Adipocyte (in vitro differentiated cells): Measurements from ENCODE around the gene ABCF1.
"Not testable (repeated sequence)": the region's sequence is repeated elsewhere in the genome, so short reads cannot be mapped to it uniquely, and the experiment has no call there.

Experiments used
- DNase-seq: peaks from one replicate; pipeline ENCODE4 v3.0.0-alpha.2; 2015; ENCODE audit warnings: low read depth
- H3K27me3 ChIP-seq: replicated peaks from 2 replicates; pipeline ENCODE4 v1.7.0; 2013; ENCODE audit warnings: mild to moderate bottlenecking, low read length, moderate library complexity; ENCODE audit not compliant: control insufficient read depth, insufficient read depth
- H3K36me3 ChIP-seq: 2 replicates; pipeline ENCODE4 v1.7.0; 2013; ENCODE audit warnings: low read length, mild to moderate bottlenecking, moderate library complexity; ENCODE audit not compliant: control insufficient read depth, insufficient read depth, severe bottlenecking
- H3K4me1 ChIP-seq: 2 replicates; pipeline ENCODE4 v1.7.0; 2013; ENCODE audit warnings: mild to moderate bottlenecking, low read length, moderate library complexity; ENCODE audit not compliant: control insufficient read depth, insufficient read depth
- H3K4me3 ChIP-seq: 2 replicates; pipeline ENCODE4 v1.7.0; 2013; ENCODE audit warnings: mild to moderate bottlenecking, low read length, moderate library complexity
- H3K9ac ChIP-seq: 2 replicates; pipeline ENCODE4 v1.7.0; 2013; ENCODE audit warnings: mild to moderate bottlenecking, low read length, moderate library complexity
- H3K9me3 ChIP-seq: 2 replicates; pipeline ENCODE4 v1.7.0; 2013; ENCODE audit warnings: mild to moderate bottlenecking, low read length, moderate library complexity; ENCODE audit not compliant: control insufficient read depth

The ABCF1 gene

GRCh38 chr6:30589754-30590358 is 18.6 kb downstream of the ABCF1 start:
- Histone ChIP-seq H3K9me3 (no peaks in the 10 kb centered on the region), H3K36me3 (peaks cover 85% of the 10 kb centered on the region)
- DNase-seq, result no peak

GRCh38 chr6:30590509-30590908 is 19.3 kb downstream of the ABCF1 start:
- Histone ChIP-seq H3K9me3 (no peaks in the 10 kb centered on the region), H3K4me1 (peaks cover 24% of the 10 kb centered on the region), H3K36me3 (peaks cover 79% of the 10 kb centered on the region), H3K4me3 (no peak overlapping the region), H3K9ac (peak overlapping the region; percentile 36), H3K27me3 (no peaks in the 10 kb centered on the region)
- no peak for DNase-seq

More at GRCh38 chr6:30589754-30590358, 18.6 kb downstream of the ABCF1 start:
- no peak overlapping the region for H3K4me3 ChIP-seq
- peaks cover 24% of the 10 kb centered on the region for H3K4me1 ChIP-seq
- H3K27me3 ChIP-seq, result no peaks in the 10 kb centered on the region
- no peak overlapping the region for H3K9ac ChIP-seq

- Histone ChIP-seq H3K4me1 (peaks cover 24% of the 10 kb centered on the region), H3K9me3 (no peaks in the 10 kb centered on the region), H3K27me3 (no peaks in the 10 kb centered on the region), H3K36me3 (peaks cover 74% of the 10 kb centered on the region), H3K9ac (peak overlapping the region; percentile 36), H3K4me3 (no peak overlapping the region)
- peak; percentile 65 for DNase-seq
Measured at GRCh38 chr6:30591008-30591407, 19.8 kb downstream of the ABCF1 start.

GRCh38 chr6:30592287-30592686 is 21.0 kb downstream of the ABCF1 start:
- peaks cover 61% of the 10 kb centered on the region for H3K36me3 ChIP-seq
- DNase-seq, result no peak
- peaks cover 24% of the 10 kb centered on the region for H3K4me1 ChIP-seq
- H3K4me3 ChIP-seq, result no peak overlapping the region
- H3K27me3 ChIP-seq, result no peaks in the 10 kb centered on the region
- no peaks in the 10 kb centered on the region for H3K9me3 ChIP-seq
- no peak overlapping the region for H3K9ac ChIP-seq

- not testable (repeated sequence) for H3K9me3 ChIP-seq, H3K4me3 ChIP-seq, H3K27me3 ChIP-seq, H3K4me1 ChIP-seq
- DNase-seq, result peak; percentile 91
- Histone ChIP-seq H3K9ac (peak overlapping the region; percentile 30), H3K36me3 (peaks cover 40% of the 10 kb centered on the region)
Measured at GRCh38 chr6:30597315-30598144, 26.3 kb downstream of the ABCF1 start.

- peaks cover 50% of the 10 kb centered on the region for H3K36me3 ChIP-seq
Measured at GRCh38 chr6:30598912-30599624, 27.8 kb downstream of the ABCF1 start.

GRCh38 chr6:30599625-30600324 is 28.5 kb downstream of the ABCF1 start:
- no peak overlapping the region for H3K4me3 ChIP-seq
- no peak for DNase-seq
- no peaks in the 10 kb centered on the region for H3K9me3 ChIP-seq
- H3K27me3 ChIP-seq, result no peaks in the 10 kb centered on the region
- H3K4me1 ChIP-seq, result no peaks in the 10 kb centered on the region
- no peak overlapping the region for H3K9ac ChIP-seq
- peaks cover 50% of the 10 kb centered on the region for H3K36me3 ChIP-seq

More at GRCh38 chr6:30598912-30599624, 27.8 kb downstream of the ABCF1 start:
- H3K27me3 ChIP-seq, result no peaks in the 10 kb centered on the region
- H3K9me3 ChIP-seq, result no peaks in the 10 kb centered on the region
- no peak overlapping the region for H3K9ac ChIP-seq
- H3K4me1 ChIP-seq, result no peaks in the 10 kb centered on the region
- DNase-seq, result no peak
- no peak overlapping the region for H3K4me3 ChIP-seq

GRCh38 chr6:30600451-30600961 is 29.3 kb downstream of the ABCF1 start:
- no peak for DNase-seq
- H3K27me3 ChIP-seq, result no peaks in the 10 kb centered on the region
- H3K36me3 ChIP-seq, result peaks cover 55% of the 10 kb centered on the region
- H3K9me3 ChIP-seq, result no peaks in the 10 kb centered on the region
- H3K4me3 ChIP-seq, result no peak overlapping the region
- no peak overlapping the region for H3K9ac ChIP-seq
- H3K4me1 ChIP-seq, result no peaks in the 10 kb centered on the region

- peaks cover 63% of the 10 kb centered on the region for H3K36me3 ChIP-seq
- no peak overlapping the region for H3K4me3 ChIP-seq
- H3K27me3 ChIP-seq, result no peaks in the 10 kb centered on the region
- no peak overlapping the region for H3K9ac ChIP-seq
- peaks cover under 1% of the 10 kb centered on the region for H3K4me1 ChIP-seq
- H3K9me3 ChIP-seq, result no peaks in the 10 kb centered on the region
- DNase-seq, result no peak
Measured at GRCh38 chr6:30601436-30601814, 30.2 kb downstream of the ABCF1 start.

- DNase-seq, result no peak
- Histone ChIP-seq H3K4me1 (peaks cover 6% of the 10 kb centered on the region), H3K9ac (no peak overlapping the region)
Measured at GRCh38 chr6:30601815-30602641, 30.8 kb downstream of the ABCF1 start.

More at GRCh38 chr6:30601815-30602641, 30.8 kb downstream of the ABCF1 start:
- H3K27me3 ChIP-seq, result no peaks in the 10 kb centered on the region
- peaks cover 69% of the 10 kb centered on the region for H3K36me3 ChIP-seq
- no peaks in the 10 kb centered on the region for H3K9me3 ChIP-seq
- H3K4me3 ChIP-seq, result no peak overlapping the region
